Measurements from ENCODE around the gene ZNF318.

DNA sequence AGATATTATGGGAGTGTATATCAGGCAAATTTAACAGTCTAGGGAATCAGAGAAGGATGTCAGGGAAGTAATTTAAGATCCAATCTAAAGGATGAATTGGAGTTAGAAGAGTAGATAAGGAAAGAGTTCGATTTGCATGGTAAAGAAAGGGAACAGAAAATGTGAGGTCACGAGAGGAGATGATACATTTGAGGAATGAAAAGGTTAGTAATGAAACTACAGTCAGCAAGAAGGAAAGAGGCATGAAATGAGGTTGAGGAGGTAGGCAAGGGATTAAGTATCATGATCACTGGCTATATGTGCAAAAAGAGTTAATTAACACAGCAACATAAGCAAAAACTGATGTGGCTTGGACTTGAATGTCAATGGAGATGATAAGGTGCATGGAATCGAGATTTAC lies 22.4 kb downstream of the ZNF318 start:
- TF ChIP-seq POLR2A (IDR thresholded peaks at IDR 0.05; ENCODE audit: low read depth, low read length): no peak
- TF ChIP-seq PAX5 (IDR thresholded peaks at IDR 0.05; ENCODE audit: insufficient read depth, low read length, severe bottlenecking): no peak
- no peak for TF ChIP-seq TAF1 (IDR thresholded peaks at IDR 0.05; ENCODE audit: low read depth, low read length)
